ENCODE measurements around the gene CST8.

The CST8 gene

DNA sequence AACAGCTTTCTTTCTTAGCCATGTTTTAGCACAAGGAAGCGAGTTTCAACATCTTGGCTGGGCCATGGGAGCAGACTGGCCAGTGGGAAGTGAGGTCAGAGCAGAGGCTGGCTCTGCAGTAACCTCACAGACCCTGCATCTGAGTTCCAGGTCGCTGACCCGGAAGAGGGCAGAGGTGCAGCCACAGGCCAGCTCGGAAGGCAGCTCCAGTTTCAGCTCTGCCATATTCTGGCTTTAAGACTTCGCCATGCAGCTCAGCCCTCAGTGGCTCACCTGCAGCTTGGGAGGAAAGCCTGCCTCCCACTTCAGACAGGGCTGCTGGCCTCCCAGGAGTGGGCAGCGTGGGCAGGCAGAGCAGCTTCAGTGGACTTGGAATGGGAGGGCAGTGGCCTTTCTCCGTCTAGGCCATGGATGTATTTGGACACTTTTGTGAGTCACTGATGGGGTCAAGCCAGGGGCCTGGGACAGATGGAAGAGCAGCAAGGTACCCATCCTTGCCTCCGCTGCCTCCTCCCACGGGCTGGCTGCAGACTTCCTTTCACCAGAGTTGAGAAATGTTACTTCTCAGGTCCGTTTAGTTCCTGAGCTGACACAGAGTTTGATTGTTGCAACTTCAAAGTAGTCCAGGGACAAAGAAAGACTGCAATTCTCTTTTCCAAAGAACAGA lies 18.5 kb downstream of the CST8 start:
- no peak overlapping the region for H3K4me2 ChIP-seq (ENCODE audit: insufficient read depth, low read length)
- no peak for TF ChIP-seq EZH2 (IDR thresholded peaks at IDR 0.05; ENCODE audit: borderline replicate concordance, low read depth, low read length, severe bottlenecking)
- TF ChIP-seq, protein P1, sequence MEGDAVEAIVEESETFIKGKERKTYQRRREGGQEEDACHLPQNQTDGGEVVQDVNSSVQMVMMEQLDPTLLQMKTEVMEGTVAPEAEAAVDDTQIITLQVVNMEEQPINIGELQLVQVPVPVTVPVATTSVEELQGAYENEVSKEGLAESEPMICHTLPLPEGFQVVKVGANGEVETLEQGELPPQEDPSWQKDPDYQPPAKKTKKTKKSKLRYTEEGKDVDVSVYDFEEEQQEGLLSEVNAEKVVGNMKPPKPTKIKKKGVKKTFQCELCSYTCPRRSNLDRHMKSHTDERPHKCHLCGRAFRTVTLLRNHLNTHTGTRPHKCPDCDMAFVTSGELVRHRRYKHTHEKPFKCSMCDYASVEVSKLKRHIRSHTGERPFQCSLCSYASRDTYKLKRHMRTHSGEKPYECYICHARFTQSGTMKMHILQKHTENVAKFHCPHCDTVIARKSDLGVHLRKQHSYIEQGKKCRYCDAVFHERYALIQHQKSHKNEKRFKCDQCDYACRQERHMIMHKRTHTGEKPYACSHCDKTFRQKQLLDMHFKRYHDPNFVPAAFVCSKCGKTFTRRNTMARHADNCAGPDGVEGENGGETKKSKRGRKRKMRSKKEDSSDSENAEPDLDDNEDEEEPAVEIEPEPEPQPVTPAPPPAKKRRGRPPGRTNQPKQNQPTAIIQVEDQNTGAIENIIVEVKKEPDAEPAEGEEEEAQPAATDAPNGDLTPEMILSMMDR (IDR thresholded peaks at IDR 0.05; ENCODE audit: borderline replicate concordance, extremely low read depth, low read length, poor library complexity, severe bottlenecking), result no peak
- H3K27ac ChIP-seq (ENCODE audit: low read length), result no peak overlapping the region
- no peak overlapping the region for H2AFZ ChIP-seq (ENCODE audit: low read depth, low read length)
- no peaks in the 10 kb centered on the region for H3K9me3 ChIP-seq (ENCODE audit: insufficient read depth, low read length, severe bottlenecking)
- H4K20me1 ChIP-seq (ENCODE audit: insufficient read depth, low read length), result no peaks in the 10 kb centered on the region
- H3K27me3 ChIP-seq (ENCODE audit: insufficient read depth, low read length, poor library complexity), result peaks cover 13% of the 10 kb centered on the region
- no peaks in the 10 kb centered on the region for H3K79me2 ChIP-seq (ENCODE audit: insufficient read depth, low read length)
- DNase-seq (no peak), ATAC-seq (ENCODE audit: insufficient read depth, low read depth) (no peak)
- no peak overlapping the region for H3K4me3 ChIP-seq (ENCODE audit: low read depth in 1 of 2, low read length in 2 of 2)
- H3K4me1 ChIP-seq (ENCODE audit: insufficient read depth, low read length), result no peaks in the 10 kb centered on the region
- no peaks in the 10 kb centered on the region for H3K36me3 ChIP-seq (ENCODE audit: insufficient read depth, low read length)
- H3K9ac ChIP-seq (ENCODE audit: low read depth, low read length), result no peak overlapping the region

DNA sequence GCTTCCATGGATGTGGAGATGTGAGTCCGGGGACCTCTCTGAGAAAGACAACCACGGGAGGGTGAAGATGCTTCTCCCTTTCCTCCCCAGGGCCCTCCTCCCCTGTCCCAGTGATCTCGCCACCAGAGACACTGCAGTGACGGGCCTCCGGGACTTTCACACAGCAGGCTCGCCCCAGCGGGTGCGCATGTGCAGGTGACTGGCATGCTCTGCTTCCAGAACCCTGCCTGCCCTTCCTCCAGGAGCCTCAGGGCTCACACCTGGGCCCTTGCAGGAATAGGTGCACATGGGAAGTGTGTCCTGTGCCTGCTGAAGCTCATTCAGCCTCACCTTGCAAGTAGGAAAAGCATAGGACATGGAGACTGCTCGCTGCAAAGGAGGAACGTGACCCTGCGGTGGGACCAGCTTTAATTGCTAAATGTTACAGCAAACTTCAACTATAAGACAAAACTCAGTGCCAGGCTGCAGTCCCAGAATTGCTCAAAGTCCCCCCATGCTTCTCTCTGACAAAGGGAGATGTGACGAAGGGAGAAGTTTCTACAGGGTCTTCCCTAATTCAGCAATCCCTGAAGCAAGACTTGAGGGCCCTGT lies 19.2 kb downstream of the CST8 start:
- DNase-seq, result no peak
- Histone ChIP-seq H3K4me3 (ENCODE audit: low read depth in 1 of 2, low read length in 2 of 2) (no peak overlapping the region), H2AFZ (ENCODE audit: low read depth, low read length) (no peak overlapping the region), H3K79me2 (ENCODE audit: insufficient read depth, low read length) (no peaks in the 10 kb centered on the region), H3K9me3 (ENCODE audit: insufficient read depth, low read length, severe bottlenecking) (no peaks in the 10 kb centered on the region), H3K4me2 (ENCODE audit: insufficient read depth, low read length) (no peak overlapping the region), H3K27me3 (ENCODE audit: insufficient read depth, low read length, poor library complexity) (peaks cover 13% of the 10 kb centered on the region), H3K27ac (ENCODE audit: low read length) (no peak overlapping the region), H3K4me1 (ENCODE audit: insufficient read depth, low read length) (no peaks in the 10 kb centered on the region), H3K9ac (ENCODE audit: low read depth, low read length) (no peak overlapping the region), H4K20me1 (ENCODE audit: insufficient read depth, low read length) (no peaks in the 10 kb centered on the region), H3K36me3 (ENCODE audit: insufficient read depth, low read length) (no peaks in the 10 kb centered on the region)
- no peak for ATAC-seq (ENCODE audit: insufficient read depth, low read depth)
- TF ChIP-seq EZH2 (IDR thresholded peaks at IDR 0.05; ENCODE audit: borderline replicate concordance, low read depth, low read length, severe bottlenecking), result no peak
- TF ChIP-seq, protein P1 (IDR thresholded peaks at IDR 0.05; ENCODE audit: borderline replicate concordance, extremely low read depth, low read length, poor library complexity, severe bottlenecking), result no peak

DNA sequence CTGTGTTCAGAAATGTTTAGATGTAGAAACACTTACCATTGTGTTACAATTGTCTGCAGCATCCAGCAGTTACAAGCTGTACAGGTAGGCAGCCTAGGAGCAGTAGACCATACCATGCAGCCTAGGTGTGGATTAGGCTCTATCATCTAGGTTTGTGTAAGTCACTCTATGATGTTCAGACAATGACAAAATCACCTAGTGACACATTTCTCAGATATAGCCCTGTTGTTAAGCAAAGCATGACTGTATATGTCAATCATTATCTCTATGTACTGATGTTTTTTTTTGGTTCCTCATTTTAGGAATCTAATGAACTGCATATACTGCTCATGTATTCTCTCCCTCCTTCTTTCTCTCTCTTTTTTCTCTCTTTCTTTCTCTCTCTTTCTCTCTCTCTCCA lies 22.2 kb downstream of the CST8 start:
- Histone ChIP-seq H3K36me3 (ENCODE audit: insufficient read depth, low read length) (no peaks in the 10 kb centered on the region), H3K4me3 (ENCODE audit: low read depth in 1 of 2, low read length in 2 of 2) (no peak overlapping the region), H3K9me3 (ENCODE audit: insufficient read depth, low read length, severe bottlenecking) (no peaks in the 10 kb centered on the region), H3K79me2 (ENCODE audit: insufficient read depth, low read length) (no peaks in the 10 kb centered on the region), H3K27ac (ENCODE audit: low read length) (no peak overlapping the region), H4K20me1 (ENCODE audit: insufficient read depth, low read length) (no peaks in the 10 kb centered on the region), H3K4me1 (ENCODE audit: insufficient read depth, low read length) (no peaks in the 10 kb centered on the region), H3K9ac (ENCODE audit: low read depth, low read length) (no peak overlapping the region), H3K27me3 (ENCODE audit: insufficient read depth, low read length, poor library complexity) (peaks cover 9% of the 10 kb centered on the region), H2AFZ (ENCODE audit: low read depth, low read length) (no peak overlapping the region), H3K4me2 (ENCODE audit: insufficient read depth, low read length) (no peak overlapping the region)
- ATAC-seq (ENCODE audit: insufficient read depth, low read depth), result no peak
- TF ChIP-seq EZH2 (IDR thresholded peaks at IDR 0.05; ENCODE audit: borderline replicate concordance, low read depth, low read length, severe bottlenecking), result no peak
- TF ChIP-seq, protein P1 (IDR thresholded peaks at IDR 0.05; ENCODE audit: borderline replicate concordance, extremely low read depth, low read length, poor library complexity, severe bottlenecking), result no peak
- DNase-seq, result no peak

Measured in DND-41 (cell line).